ENCODE data around the gene CENATAC. TPM values are rescaled to one million over a fixed set of nuclear protein-coding genes. Genes with fewer than 3 reads are reported as not detected.

CENATAC gene
- total RNA-seq, 1 donor from 2014 or later, result 51.0 TPM

- no peaks in the 10 kb centered on the region for H3K27me3 ChIP-seq (ENCODE audit: low read depth)
- peaks cover 72% of the 10 kb centered on the region for H3K36me3 ChIP-seq
Measured at GRCh38 chr11:119046489-119046888, 48.6 kb downstream of the CENATAC start.

GRCh38 chr11:119047205-119047604 lies 49.3 kb downstream of the CENATAC start:
- Histone ChIP-seq H3K27me3 (ENCODE audit: low read depth) (no peaks in the 10 kb centered on the region), H3K9me3 (no peaks in the 10 kb centered on the region), H3K36me3 (peaks cover 80% of the 10 kb centered on the region), H3K4me3 (no peak overlapping the region), H3K27ac (no peak overlapping the region), H3K4me1 (no peaks in the 10 kb centered on the region)
- ATAC-seq, result no peak
- intact Hi-C loops (cut with DNase I), result no loop called here
- DNase-seq, result no peak
- TF ChIP-seq CTCF (IDR thresholded peaks at IDR 0.05), result no peak

More at GRCh38 chr11:119046489-119046888, 48.6 kb downstream of the CENATAC start:
- no peak overlapping the region for H3K27ac ChIP-seq
- no peak for TF ChIP-seq CTCF (IDR thresholded peaks at IDR 0.05)
- no peak for ATAC-seq
- no peak overlapping the region for H3K4me3 ChIP-seq
- no peaks in the 10 kb centered on the region for H3K4me1 ChIP-seq
- no peaks in the 10 kb centered on the region for H3K9me3 ChIP-seq
- DNase-seq, result no peak
- intact Hi-C loops (cut with DNase I), result no loop called here

- Histone ChIP-seq H3K9me3 (no peaks in the 10 kb centered on the region), H3K4me1 (no peaks in the 10 kb centered on the region), H3K27ac (no peak overlapping the region), H3K36me3 (peaks cover 94% of the 10 kb centered on the region), H3K27me3 (ENCODE audit: low read depth) (no peaks in the 10 kb centered on the region), H3K4me3 (no peak overlapping the region)
- intact Hi-C loops (cut with DNase I), result no loop called here
- DNase-seq (no peak), ATAC-seq (no peak)
- no peak for TF ChIP-seq CTCF (IDR thresholded peaks at IDR 0.05)
Measured at GRCh38 chr11:119048644-119049043, 50.7 kb downstream of the CENATAC start.

- ATAC-seq, result no peak
- no peak overlapping the region for H3K4me3 ChIP-seq
- no peak overlapping the region for H3K27ac ChIP-seq
- DNase-seq, result no peak
- intact Hi-C loops (cut with DNase I), result no loop called here
- no peaks in the 10 kb centered on the region for H3K27me3 ChIP-seq (ENCODE audit: low read depth)
- peaks cover 98% of the 10 kb centered on the region for H3K36me3 ChIP-seq
- H3K4me1 ChIP-seq, result no peaks in the 10 kb centered on the region
- no peaks in the 10 kb centered on the region for H3K9me3 ChIP-seq
- TF ChIP-seq CTCF (IDR thresholded peaks at IDR 0.05), result no peak
Measured at GRCh38 chr11:119049081-119049480, 51.1 kb downstream of the CENATAC start.

- Histone ChIP-seq H3K9me3 (no peaks in the 10 kb centered on the region), H3K36me3 (peaks cover 89% of the 10 kb centered on the region), H3K4me1 (peaks cover 15% of the 10 kb centered on the region), H3K27me3 (ENCODE audit: low read depth) (no peaks in the 10 kb centered on the region), H3K4me3 (no peak overlapping the region), H3K27ac (no peak overlapping the region)
- no peak for TF ChIP-seq CTCF (IDR thresholded peaks at IDR 0.05)
- DNase-seq (no peak), ATAC-seq (no peak)
- intact Hi-C loops (cut with DNase I), result no loop called here
Measured at GRCh38 chr11:119051440-119052162, 53.7 kb downstream of the CENATAC start.

Data from lower lobe of right lung (tissue), 2 donors.